Peyer's patch (tissue), 4 donors: Measurements from ENCODE around the gene NKD1.

Experiments
- CTCF ChIP-seq, 6 experiments: fragments of 450-650 bp in 4 of 6; fragments of 200-600 bp in 2 of 6; sonication (generic) in 1 of 6; IDR thresholded peaks; one replicate each; pipeline ENCODE4 v1.5.1; 2017 to 2019; ENCODE audit warnings: antibody characterized with exemption in 6 of 6, mild to moderate bottlenecking in 3 of 6, moderate library complexity in 1 of 6
- POLR2A ChIP-seq, 2 donors: fragments of 450-650 bp; IDR thresholded peaks; one replicate each; pipeline ENCODE4 v1.5.1; 2017; ENCODE audit warnings: antibody characterized with exemption in 2 of 2, mild to moderate bottlenecking in 2 of 2, moderate library complexity in 2 of 2

GRCh38 chr16:50500171-50500874 lies 47.9 kb upstream of the NKD1 start:
- TF ChIP-seq CTCF (IDR thresholded peaks at IDR 0.05) (no peak), POLR2A (IDR thresholded peaks at IDR 0.05) (no peak)
